SK-N-SH treated with all-trans-retinoic acid at 6 μM for 48 hours (cell line): Measurements from ENCODE around the gene CIT.

ENCODE experiments used
- ATAC-seq: fragments of 200-7000 bp; cut with Tn5 transposase; 3 replicates; pipeline ENCODE4 v1.9.1; 2020; ENCODE audit warnings: mild to moderate bottlenecking, moderate library complexity
- ARNTL ChIP-seq: fragments of 450-650 bp; formaldehyde crosslinking; IDR thresholded peaks from 2 replicates; pipeline ENCODE4 v1.5.0; 2020; ENCODE audit warnings: low read depth, mild to moderate bottlenecking, moderate library complexity, borderline replicate concordance
- BACH2 ChIP-seq: fragments of 250-450 bp; sonication (Bioruptor Pico); IDR thresholded peaks from 2 replicates; pipeline ENCODE4 v1.9.0; 2021; ENCODE audit warnings: mild to moderate bottlenecking, borderline replicate concordance
- CSDC2 ChIP-seq: fragments of 250-450 bp; sonication (Bioruptor Pico); IDR thresholded peaks from 2 replicates; pipeline ENCODE4 v1.5.0; 2020; ENCODE audit warnings: mild to moderate bottlenecking, moderate library complexity
- ESRRG ChIP-seq: fragments of 250-450 bp; sonication (Bioruptor Pico); IDR thresholded peaks from 2 replicates; pipeline ENCODE4 v1.6.1; 2021; ENCODE audit warnings: mild to moderate bottlenecking
- GLIS3 ChIP-seq: fragments of 250-450 bp; sonication (Bioruptor Pico); IDR thresholded peaks from 2 replicates; pipeline ENCODE4 v1.5.0; 2020; ENCODE audit warnings: mild to moderate bottlenecking, moderate library complexity
- OSR1 ChIP-seq: fragments of 250-450 bp; sonication (Bioruptor Pico); IDR thresholded peaks from 2 replicates; pipeline ENCODE4 v1.8.0; 2022; ENCODE audit warnings: moderate library complexity, mild to moderate bottlenecking, inconsistent platforms
- PPARA ChIP-seq: fragments of 250-450 bp; sonication (Bioruptor Pico); IDR thresholded peaks from 2 replicates; pipeline ENCODE4 v1.5.0; 2020; ENCODE audit warnings: mild to moderate bottlenecking, borderline replicate concordance
- RARB ChIP-seq: fragments of 250-450 bp; sonication (Bioruptor Pico); IDR thresholded peaks from 2 replicates; pipeline ENCODE4 v1.8.0; 2021; ENCODE audit warnings: mild to moderate bottlenecking, moderate library complexity
- SNAI2 ChIP-seq: fragments of 250-450 bp; sonication (Bioruptor Pico); IDR thresholded peaks from 2 replicates; pipeline ENCODE4 v1.5.0; 2020; ENCODE audit warnings: mild to moderate bottlenecking, moderate library complexity
- TCF4 ChIP-seq: fragments of 250-450 bp; sonication (Bioruptor Pico); IDR thresholded peaks from 2 replicates; pipeline ENCODE4 v1.8.0; 2021; ENCODE audit warnings: mild to moderate bottlenecking, moderate library complexity, borderline replicate concordance
- TOX ChIP-seq: fragments of 250-450 bp; sonication (Bioruptor Pico); IDR thresholded peaks from 2 replicates; pipeline ENCODE4 v1.8.0; 2021; ENCODE audit warnings: mild to moderate bottlenecking, moderate library complexity, borderline replicate concordance
- ZC3H10 ChIP-seq: fragments of 250-450 bp; sonication (Bioruptor Pico); IDR thresholded peaks from 2 replicates; pipeline ENCODE4 v1.5.1; 2021; ENCODE audit warnings: mild to moderate bottlenecking, moderate library complexity
- ZFP3 ChIP-seq: fragments of 250-450 bp; sonication (Bioruptor Pico); IDR thresholded peaks from 2 replicates; pipeline ENCODE4 v1.5.0; 2020; ENCODE audit warnings: mild to moderate bottlenecking, moderate library complexity
- ZFP30 ChIP-seq: fragments of 450-650 bp; formaldehyde crosslinking; IDR thresholded peaks from 2 replicates; pipeline ENCODE4 v1.5.0; 2022; ENCODE audit warnings: mild to moderate bottlenecking, moderate library complexity
- ZNF565 ChIP-seq: fragments of 450-650 bp; formaldehyde crosslinking; conservative IDR thresholded peaks from 2 replicates; pipeline ENCODE4 v1.5.0; 2020; ENCODE audit warnings: low read depth, mild to moderate bottlenecking, moderate library complexity
- TF ChIP-seq, protein P1 (sequence below): fragments of 250-450 bp; sonication (Bioruptor Pico); IDR thresholded peaks from 2 replicates; pipeline ENCODE4 v1.8.0; 2020; ENCODE audit warnings: mild to moderate bottlenecking, moderate library complexity, borderline replicate concordance
- TF ChIP-seq, protein P2 (sequence below): fragments of 250-450 bp; sonication (Bioruptor Pico); IDR thresholded peaks from 2 replicates; pipeline ENCODE4 v1.5.1; 2021; ENCODE audit warnings: mild to moderate bottlenecking, moderate library complexity
- TF ChIP-seq, protein P3 (sequence below): fragments of 250-450 bp; sonication (Bioruptor Pico); IDR thresholded peaks from 2 replicates; pipeline ENCODE4 v1.8.0; 2021; ENCODE audit warnings: low read depth, mild to moderate bottlenecking, moderate library complexity, borderline replicate concordance
- TF ChIP-seq, protein P4 (sequence below): fragments of 250-450 bp; sonication (Bioruptor Pico); IDR thresholded peaks from 2 replicates; pipeline ENCODE4 v1.5.0; 2020; ENCODE audit warnings: mild to moderate bottlenecking, moderate library complexity
- TF ChIP-seq, protein P5 (sequence below): fragments of 250-450 bp; sonication (Bioruptor Pico); IDR thresholded peaks from 2 replicates; pipeline ENCODE4 v1.5.1; 2020; ENCODE audit warnings: low read depth, mild to moderate bottlenecking, moderate library complexity

The CIT gene

DNA sequence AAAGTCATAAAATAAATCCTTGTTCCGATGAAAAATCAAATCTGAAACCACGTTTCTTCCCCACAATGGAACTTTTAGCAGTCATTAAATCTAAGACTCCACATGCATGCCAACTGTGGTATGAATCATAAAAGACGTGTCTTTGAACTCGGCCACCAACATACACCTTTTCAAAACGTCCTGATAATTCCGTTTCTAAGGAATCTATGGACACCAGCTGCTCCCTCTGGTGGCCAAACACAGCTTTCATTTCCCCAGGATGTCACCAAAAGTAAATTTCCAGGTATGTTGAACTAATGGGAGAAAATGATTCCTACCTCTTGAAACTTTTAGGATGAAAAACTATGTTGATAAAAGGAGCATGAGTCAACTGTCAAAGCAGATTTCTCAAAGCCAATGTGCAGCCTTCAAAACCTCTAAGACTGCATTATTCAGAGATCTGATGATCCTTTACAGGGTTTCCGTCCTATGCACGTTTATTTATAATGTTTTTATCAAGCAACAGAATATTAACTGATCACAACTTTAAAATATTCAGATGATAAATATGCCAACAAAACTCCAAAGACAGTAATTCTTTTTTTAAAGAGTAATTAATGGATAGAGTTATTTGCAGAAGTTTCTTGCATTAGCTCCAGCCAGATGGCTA, 96.2 kb downstream of the CIT start (continued):
- TF ChIP-seq, protein P1, sequence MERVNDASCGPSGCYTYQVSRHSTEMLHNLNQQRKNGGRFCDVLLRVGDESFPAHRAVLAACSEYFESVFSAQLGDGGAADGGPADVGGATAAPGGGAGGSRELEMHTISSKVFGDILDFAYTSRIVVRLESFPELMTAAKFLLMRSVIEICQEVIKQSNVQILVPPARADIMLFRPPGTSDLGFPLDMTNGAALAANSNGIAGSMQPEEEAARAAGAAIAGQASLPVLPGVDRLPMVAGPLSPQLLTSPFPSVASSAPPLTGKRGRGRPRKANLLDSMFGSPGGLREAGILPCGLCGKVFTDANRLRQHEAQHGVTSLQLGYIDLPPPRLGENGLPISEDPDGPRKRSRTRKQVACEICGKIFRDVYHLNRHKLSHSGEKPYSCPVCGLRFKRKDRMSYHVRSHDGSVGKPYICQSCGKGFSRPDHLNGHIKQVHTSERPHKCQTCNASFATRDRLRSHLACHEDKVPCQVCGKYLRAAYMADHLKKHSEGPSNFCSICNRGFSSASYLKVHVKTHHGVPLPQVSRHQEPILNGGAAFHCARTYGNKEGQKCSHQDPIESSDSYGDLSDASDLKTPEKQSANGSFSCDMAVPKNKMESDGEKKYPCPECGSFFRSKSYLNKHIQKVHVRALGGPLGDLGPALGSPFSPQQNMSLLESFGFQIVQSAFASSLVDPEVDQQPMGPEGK (CRISPR knock-in tag) = no peak

DNA sequence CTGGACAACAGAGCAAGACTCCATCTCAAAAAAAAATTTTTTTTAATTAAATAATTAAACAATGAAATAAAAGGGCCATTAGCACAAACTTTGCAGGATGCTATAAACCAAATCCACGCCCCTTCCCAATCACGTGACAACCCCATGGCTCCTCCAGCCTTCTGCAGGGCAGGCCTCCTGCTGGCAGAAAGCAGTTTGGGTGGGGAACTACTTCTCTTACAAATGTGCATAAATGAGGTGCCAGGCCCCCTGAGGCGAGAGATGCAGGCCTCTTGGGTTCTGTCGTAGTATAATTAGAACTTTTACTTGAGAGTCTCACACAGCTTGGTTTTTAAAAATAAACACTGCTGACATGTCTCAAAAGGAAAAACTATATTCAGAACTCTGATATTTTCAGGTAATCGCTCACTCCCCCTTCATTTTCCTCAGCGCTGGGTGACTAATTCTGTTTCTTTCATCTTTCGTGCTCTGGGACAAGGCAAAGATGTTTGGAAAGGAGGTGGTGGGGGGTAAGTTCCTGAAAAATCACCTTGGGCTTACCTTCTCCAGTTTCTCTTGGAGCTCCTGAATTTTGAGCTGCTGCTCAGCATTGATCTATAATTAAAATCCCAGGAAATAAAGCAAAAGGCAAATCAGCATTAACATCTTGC, 101.7 kb downstream of the CIT start:
- TF ChIP-seq, protein P2, sequence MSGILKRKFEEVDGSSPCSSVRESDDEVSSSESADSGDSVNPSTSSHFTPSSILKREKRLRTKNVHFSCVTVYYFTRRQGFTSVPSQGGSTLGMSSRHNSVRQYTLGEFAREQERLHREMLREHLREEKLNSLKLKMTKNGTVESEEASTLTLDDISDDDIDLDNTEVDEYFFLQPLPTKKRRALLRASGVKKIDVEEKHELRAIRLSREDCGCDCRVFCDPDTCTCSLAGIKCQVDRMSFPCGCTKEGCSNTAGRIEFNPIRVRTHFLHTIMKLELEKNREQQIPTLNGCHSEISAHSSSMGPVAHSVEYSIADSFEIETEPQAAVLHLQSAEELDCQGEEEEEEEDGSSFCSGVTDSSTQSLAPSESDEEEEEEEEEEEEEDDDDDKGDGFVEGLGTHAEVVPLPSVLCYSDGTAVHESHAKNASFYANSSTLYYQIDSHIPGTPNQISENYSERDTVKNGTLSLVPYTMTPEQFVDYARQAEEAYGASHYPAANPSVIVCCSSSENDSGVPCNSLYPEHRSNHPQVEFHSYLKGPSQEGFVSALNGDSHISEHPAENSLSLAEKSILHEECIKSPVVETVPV = no peak
- TF ChIP-seq CSDC2 (CRISPR knock-in tag) = no peak
- no peak for TF ChIP-seq OSR1 (CRISPR knock-in tag)
- TF ChIP-seq ZFP30 (CRISPR knock-in tag) = no peak
- TF ChIP-seq SNAI2 (CRISPR knock-in tag) = no peak
- no peak for TF ChIP-seq ESRRG
- no peak for TF ChIP-seq ZFP3 (CRISPR knock-in tag)
- TF ChIP-seq, protein P1 (CRISPR knock-in tag) = no peak
- no peak for TF ChIP-seq ZNF565 (CRISPR knock-in tag)
- TF ChIP-seq GLIS3 = no peak
- no peak for TF ChIP-seq RARB (CRISPR knock-in tag)
- TF ChIP-seq, protein P3, sequence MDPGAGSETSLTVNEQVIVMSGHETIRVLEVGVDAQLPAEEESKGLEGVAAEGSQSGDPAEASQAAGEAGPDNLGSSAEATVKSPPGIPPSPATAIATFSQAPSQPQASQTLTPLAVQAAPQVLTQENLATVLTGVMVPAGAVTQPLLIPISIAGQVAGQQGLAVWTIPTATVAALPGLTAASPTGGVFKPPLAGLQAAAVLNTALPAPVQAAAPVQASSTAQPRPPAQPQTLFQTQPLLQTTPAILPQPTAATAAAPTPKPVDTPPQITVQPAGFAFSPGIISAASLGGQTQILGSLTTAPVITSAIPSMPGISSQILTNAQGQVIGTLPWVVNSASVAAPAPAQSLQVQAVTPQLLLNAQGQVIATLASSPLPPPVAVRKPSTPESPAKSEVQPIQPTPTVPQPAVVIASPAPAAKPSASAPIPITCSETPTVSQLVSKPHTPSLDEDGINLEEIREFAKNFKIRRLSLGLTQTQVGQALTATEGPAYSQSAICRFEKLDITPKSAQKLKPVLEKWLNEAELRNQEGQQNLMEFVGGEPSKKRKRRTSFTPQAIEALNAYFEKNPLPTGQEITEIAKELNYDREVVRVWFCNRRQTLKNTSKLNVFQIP (CRISPR knock-in tag) = no peak
- no peak for TF ChIP-seq ZC3H10
- no peak for TF ChIP-seq PPARA
- no peak for TF ChIP-seq ARNTL (CRISPR knock-in tag)
- TF ChIP-seq TCF4 (CRISPR knock-in tag) = no peak
- TF ChIP-seq BACH2 (CRISPR knock-in tag) = no peak
- TF ChIP-seq, protein P4, sequence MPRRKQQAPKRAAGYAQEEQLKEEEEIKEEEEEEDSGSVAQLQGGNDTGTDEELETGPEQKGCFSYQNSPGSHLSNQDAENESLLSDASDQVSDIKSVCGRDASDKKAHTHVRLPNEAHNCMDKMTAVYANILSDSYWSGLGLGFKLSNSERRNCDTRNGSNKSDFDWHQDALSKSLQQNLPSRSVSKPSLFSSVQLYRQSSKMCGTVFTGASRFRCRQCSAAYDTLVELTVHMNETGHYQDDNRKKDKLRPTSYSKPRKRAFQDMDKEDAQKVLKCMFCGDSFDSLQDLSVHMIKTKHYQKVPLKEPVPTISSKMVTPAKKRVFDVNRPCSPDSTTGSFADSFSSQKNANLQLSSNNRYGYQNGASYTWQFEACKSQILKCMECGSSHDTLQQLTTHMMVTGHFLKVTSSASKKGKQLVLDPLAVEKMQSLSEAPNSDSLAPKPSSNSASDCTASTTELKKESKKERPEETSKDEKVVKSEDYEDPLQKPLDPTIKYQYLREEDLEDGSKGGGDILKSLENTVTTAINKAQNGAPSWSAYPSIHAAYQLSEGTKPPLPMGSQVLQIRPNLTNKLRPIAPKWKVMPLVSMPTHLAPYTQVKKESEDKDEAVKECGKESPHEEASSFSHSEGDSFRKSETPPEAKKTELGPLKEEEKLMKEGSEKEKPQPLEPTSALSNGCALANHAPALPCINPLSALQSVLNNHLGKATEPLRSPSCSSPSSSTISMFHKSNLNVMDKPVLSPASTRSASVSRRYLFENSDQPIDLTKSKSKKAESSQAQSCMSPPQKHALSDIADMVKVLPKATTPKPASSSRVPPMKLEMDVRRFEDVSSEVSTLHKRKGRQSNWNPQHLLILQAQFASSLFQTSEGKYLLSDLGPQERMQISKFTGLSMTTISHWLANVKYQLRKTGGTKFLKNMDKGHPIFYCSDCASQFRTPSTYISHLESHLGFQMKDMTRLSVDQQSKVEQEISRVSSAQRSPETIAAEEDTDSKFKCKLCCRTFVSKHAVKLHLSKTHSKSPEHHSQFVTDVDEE (CRISPR knock-in tag) = no peak
- TF ChIP-seq TOX (CRISPR knock-in tag) = no peak
- TF ChIP-seq, protein P5, sequence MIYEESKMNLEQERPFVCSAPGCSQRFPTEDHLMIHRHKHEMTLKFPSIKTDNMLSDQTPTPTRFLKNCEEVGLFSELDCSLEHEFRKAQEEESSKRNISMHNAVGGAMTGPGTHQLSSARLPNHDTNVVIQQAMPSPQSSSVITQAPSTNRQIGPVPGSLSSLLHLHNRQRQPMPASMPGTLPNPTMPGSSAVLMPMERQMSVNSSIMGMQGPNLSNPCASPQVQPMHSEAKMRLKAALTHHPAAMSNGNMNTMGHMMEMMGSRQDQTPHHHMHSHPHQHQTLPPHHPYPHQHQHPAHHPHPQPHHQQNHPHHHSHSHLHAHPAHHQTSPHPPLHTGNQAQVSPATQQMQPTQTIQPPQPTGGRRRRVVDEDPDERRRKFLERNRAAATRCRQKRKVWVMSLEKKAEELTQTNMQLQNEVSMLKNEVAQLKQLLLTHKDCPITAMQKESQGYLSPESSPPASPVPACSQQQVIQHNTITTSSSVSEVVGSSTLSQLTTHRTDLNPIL (CRISPR knock-in tag) = no peak
- no peak for ATAC-seq
